Right lobe of liver (tissue), 4 donors: Measurements from ENCODE around the gene C11orf65.

Experiments used
- POLR2A ChIP-seq: fragments of 450-650 bp; IDR thresholded peaks from one replicate; pipeline ENCODE4 v1.6.1; 2017; ENCODE audit warnings: antibody characterized with exemption, mild to moderate bottlenecking
- TF ChIP-seq, protein P1 (sequence below), 4 donors: fragments of 200-600 bp in 3 of 4; fragments of 450-650 bp in 1 of 4; IDR thresholded peaks; one replicate each; pipeline versions ENCODE4 v1.5.1 to v1.8.0; 2016 to 2022; ENCODE audit warnings: antibody characterized with exemption in 4 of 4, mild to moderate bottlenecking in 2 of 4
- donor health status: DM: no; HTN: no; CAD: no.
- donor health status: DM: no; HTN: no; CAD: no.
- donor health status: DM: no; HTN: yes; CAD: no.

DNA sequence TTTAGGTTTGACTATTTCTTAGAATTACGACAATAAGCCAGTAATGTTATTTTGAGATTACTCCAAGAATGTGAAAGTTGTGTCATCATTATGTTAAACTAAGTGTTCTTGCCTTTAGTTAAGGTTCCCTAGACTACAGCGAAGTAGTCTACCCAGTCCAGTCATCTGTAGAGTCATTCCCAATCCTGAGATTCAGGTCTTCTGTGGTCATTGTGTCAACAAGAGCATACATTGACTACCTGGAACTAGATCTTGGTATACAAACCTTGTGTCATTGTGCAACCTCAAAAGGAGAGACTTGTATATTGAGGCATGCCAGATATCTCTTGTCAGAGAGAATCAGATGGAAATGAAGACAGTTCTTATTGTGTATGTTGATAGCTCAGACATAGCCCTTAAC is 128.6 kb downstream of the C11orf65 start:
- TF ChIP-seq, protein P1, sequence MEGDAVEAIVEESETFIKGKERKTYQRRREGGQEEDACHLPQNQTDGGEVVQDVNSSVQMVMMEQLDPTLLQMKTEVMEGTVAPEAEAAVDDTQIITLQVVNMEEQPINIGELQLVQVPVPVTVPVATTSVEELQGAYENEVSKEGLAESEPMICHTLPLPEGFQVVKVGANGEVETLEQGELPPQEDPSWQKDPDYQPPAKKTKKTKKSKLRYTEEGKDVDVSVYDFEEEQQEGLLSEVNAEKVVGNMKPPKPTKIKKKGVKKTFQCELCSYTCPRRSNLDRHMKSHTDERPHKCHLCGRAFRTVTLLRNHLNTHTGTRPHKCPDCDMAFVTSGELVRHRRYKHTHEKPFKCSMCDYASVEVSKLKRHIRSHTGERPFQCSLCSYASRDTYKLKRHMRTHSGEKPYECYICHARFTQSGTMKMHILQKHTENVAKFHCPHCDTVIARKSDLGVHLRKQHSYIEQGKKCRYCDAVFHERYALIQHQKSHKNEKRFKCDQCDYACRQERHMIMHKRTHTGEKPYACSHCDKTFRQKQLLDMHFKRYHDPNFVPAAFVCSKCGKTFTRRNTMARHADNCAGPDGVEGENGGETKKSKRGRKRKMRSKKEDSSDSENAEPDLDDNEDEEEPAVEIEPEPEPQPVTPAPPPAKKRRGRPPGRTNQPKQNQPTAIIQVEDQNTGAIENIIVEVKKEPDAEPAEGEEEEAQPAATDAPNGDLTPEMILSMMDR (IDR thresholded peaks at IDR 0.05): no peak
- TF ChIP-seq POLR2A: no peak
